Measurements from ENCODE around the gene NAGS. TPM values are rescaled to one million over a fixed set of nuclear protein-coding genes. Genes with fewer than 3 reads are reported as not detected.
A peak's percentile ranks its signal among the peaks of the same experiment; 100 is the strongest.
"Not testable (repeated sequence)": the region's sequence is repeated elsewhere in the genome, so short reads cannot be mapped to it uniquely, and the experiment has no call there.

NAGS gene
- total and polyA plus RNA-seq, 3 experiments from 2014 or later, result 0.60 to 1.0 (median 0.74) TPM

GRCh38 chr17:44044071-44044470 lies 39.6 kb downstream of the NAGS start:
- no peak for DNase-seq
- peaks cover 11 to 32% (median 27%) of the 10 kb centered on the region in 3 donors for H3K4me1 Mint-ChIP-seq
- Histone ChIP-seq H3K27me3 (ENCODE audit: insufficient read depth, low read length, poor library complexity, severe bottlenecking) (no peaks in the 10 kb centered on the region), H3K9me3 (ENCODE audit: low read length) (no peaks in the 10 kb centered on the region), H3K4me3 (ENCODE audit: low read length) (no peak overlapping the region), H3K27ac (ENCODE audit: low read depth, low read length) (no peak overlapping the region), H3K36me3 (ENCODE audit: insufficient read depth, low read length) (no peaks in the 10 kb centered on the region), H3K4me1 (ENCODE audit: insufficient read depth, low read length) (no peaks in the 10 kb centered on the region)
- no peaks in the 10 kb centered on the region for H3K27me3 Mint-ChIP-seq
- H3K27ac Mint-ChIP-seq, result no peak overlapping the region
- POLR2A ChIA-PET, result no interaction called here
- peaks cover 3 to 42% (median 7%) of the 10 kb centered on the region in 3 donors for H3K36me3 Mint-ChIP-seq
- H3K9me3 Mint-ChIP-seq, result no peaks in the 10 kb centered on the region
- no peak overlapping the region for H3K4me3 Mint-ChIP-seq
- CTCF ChIA-PET, result interaction anchor here (1.1 to 1.5 kb wide), 3 partner anchors 16 to 100 kb away, joined by 3 to 16 read pairs (median 3); no protein-coding TSS in a partner anchor

- H3K4me1 ChIP-seq (ENCODE audit: insufficient read depth, low read length), result no peaks in the 10 kb centered on the region
- no peaks in the 10 kb centered on the region for H3K9me3 ChIP-seq (ENCODE audit: low read length)
- no peaks in the 10 kb centered on the region for H3K9me3 Mint-ChIP-seq
- H3K27ac Mint-ChIP-seq, result peak overlapping the region in 1 of 8 donors; percentile 14
- peaks cover 7% of the 10 kb centered on the region for H3K36me3 ChIP-seq (ENCODE audit: insufficient read depth, low read length)
- H3K4me1 Mint-ChIP-seq, result peaks cover 11 to 28% (median 22%) of the 10 kb centered on the region in 3 donors
- no peak overlapping the region for H3K27ac ChIP-seq (ENCODE audit: low read depth, low read length)
- DNase-seq, result no peak
- H3K27me3 Mint-ChIP-seq, result no peaks in the 10 kb centered on the region
- peaks cover 0 to 46% (median 4%) of the 10 kb centered on the region in 3 donors for H3K36me3 Mint-ChIP-seq
- no peak overlapping the region for H3K4me3 ChIP-seq (ENCODE audit: low read length)
- CTCF ChIA-PET, result no interaction called here
- no peak overlapping the region for H3K4me3 Mint-ChIP-seq
- no peaks in the 10 kb centered on the region for H3K27me3 ChIP-seq (ENCODE audit: insufficient read depth, low read length, poor library complexity, severe bottlenecking)
- POLR2A ChIA-PET, result interaction anchor here (0.7 kb wide), 1 partner anchor 170 kb away, joined by 4 read pairs; no protein-coding TSS in a partner anchor
Observed at GRCh38 chr17:44045486-44045885, 41.1 kb downstream of the NAGS start.

- POLR2A ChIA-PET, result interaction anchor here (0.6 kb wide), 1 partner anchor 43 kb away, joined by 3 read pairs; no protein-coding TSS in a partner anchor
- H3K27me3 ChIP-seq (ENCODE audit: insufficient read depth, low read length, poor library complexity, severe bottlenecking); DNase-seq; H3K36me3 ChIP-seq (ENCODE audit: insufficient read depth, low read length); H3K9me3 ChIP-seq (ENCODE audit: low read length); H3K27me3 Mint-ChIP-seq; H3K9me3 Mint-ChIP-seq; H3K4me1 ChIP-seq (ENCODE audit: insufficient read depth, low read length); H3K27ac ChIP-seq (ENCODE audit: low read depth, low read length); H3K4me3 Mint-ChIP-seq; CTCF ChIA-PET; H3K4me3 ChIP-seq (ENCODE audit: low read length): not testable (repeated sequence)
- peaks cover 5 to 20% (median 12%) of the 10 kb centered on the region in 3 donors for H3K4me1 Mint-ChIP-seq
- peaks cover 0 to 51% (median 3%) of the 10 kb centered on the region in 3 donors for H3K36me3 Mint-ChIP-seq
- peak overlapping the region in 1 of 8 donors; percentile 63 for H3K27ac Mint-ChIP-seq
Observed at GRCh38 chr17:44046893-44047292, 42.5 kb downstream of the NAGS start.

- no peaks in the 10 kb centered on the region for H3K27me3 ChIP-seq (ENCODE audit: insufficient read depth, low read length, poor library complexity, severe bottlenecking)
- H3K9me3 ChIP-seq (ENCODE audit: low read length), result no peaks in the 10 kb centered on the region
- no peaks in the 10 kb centered on the region for H3K4me1 ChIP-seq (ENCODE audit: insufficient read depth, low read length)
- no peaks in the 10 kb centered on the region for H3K9me3 Mint-ChIP-seq
- H3K36me3 Mint-ChIP-seq, result peaks cover 0 to 65% (median 6%) of the 10 kb centered on the region in 3 donors
- H3K27ac ChIP-seq (ENCODE audit: low read depth, low read length), result no peak overlapping the region
- ChIA-PET CTCF (no interaction called here), POLR2A (no interaction called here)
- H3K27ac Mint-ChIP-seq, result peak overlapping the region in 1 of 8 donors; percentile 68
- H3K4me3 Mint-ChIP-seq, result no peak overlapping the region
- H3K36me3 ChIP-seq (ENCODE audit: insufficient read depth, low read length), result peaks cover 7% of the 10 kb centered on the region
- no peaks in the 10 kb centered on the region for H3K27me3 Mint-ChIP-seq
- H3K4me3 ChIP-seq (ENCODE audit: low read length), result no peak overlapping the region
- no peak for DNase-seq
- H3K4me1 Mint-ChIP-seq, result peaks cover 18 to 28% (median 21%) of the 10 kb centered on the region in 3 donors
Observed at GRCh38 chr17:44049294-44050060, 45.1 kb downstream of the NAGS start.

GRCh38 chr17:44053125-44053872 lies 48.9 kb downstream of the NAGS start:
- Histone ChIP-seq H3K4me1 (ENCODE audit: insufficient read depth, low read length) (no peaks in the 10 kb centered on the region), H3K9me3 (ENCODE audit: low read length) (no peaks in the 10 kb centered on the region), H3K36me3 (ENCODE audit: insufficient read depth, low read length) (peaks cover 7% of the 10 kb centered on the region), H3K27ac (ENCODE audit: low read depth, low read length) (no peak overlapping the region), H3K4me3 (ENCODE audit: low read length) (no peak overlapping the region), H3K27me3 (ENCODE audit: insufficient read depth, low read length, poor library complexity, severe bottlenecking) (no peaks in the 10 kb centered on the region)
- Mint-ChIP-seq H3K27ac (peak overlapping the region in 3 of 8 donors; percentile 37 to 68 (median 47)), H3K4me1 (peaks cover 17 to 25% (median 23%) of the 10 kb centered on the region in 3 donors), H3K27me3 (no peaks in the 10 kb centered on the region), H3K36me3 (peaks cover 0 to 67% (median 8%) of the 10 kb centered on the region in 3 donors), H3K4me3 (no peak overlapping the region), H3K9me3 (no peaks in the 10 kb centered on the region)
- CTCF ChIA-PET, result interaction anchor here (0.5 to 2.4 kb wide), 2 partner anchors 11 to 74 kb away, joined by 3 to 10 read pairs; no protein-coding TSS in a partner anchor
- POLR2A ChIA-PET, result no interaction called here
- no peak for DNase-seq

Other genes starting within 250 kb of the NAGS start
- gene SOST, start 245.8 kb upstream of the NAGS start, total RNA-seq, result not detected
- not detected for gene SOST, start 245.8 kb upstream of the NAGS start, polyA plus RNA-seq
- gene DUSP3, start 225.6 kb upstream of the NAGS start, total RNA-seq, result 10 to 100 TPM; 14.0 to 14.4 TPM
- gene DUSP3, start 225.6 kb upstream of the NAGS start, polyA plus RNA-seq, result 7.7 TPM
- gene CFAP97D1, start 224.2 kb upstream of the NAGS start, total RNA-seq, result not detected
- gene CFAP97D1, start 224.2 kb upstream of the NAGS start, polyA plus RNA-seq, result not detected
- under 1 TPM in 1 of 2 experiments, not detected in 1; 0.15 TPM for gene MPP3, start 171.5 kb upstream of the NAGS start, total RNA-seq
- not detected for gene MPP3, start 171.5 kb upstream of the NAGS start, polyA plus RNA-seq
- not detected for gene CD300LG, start 157.4 kb upstream of the NAGS start, total RNA-seq
- not detected for gene CD300LG, start 157.4 kb upstream of the NAGS start, polyA plus RNA-seq
- 1 to 10 TPM in 1 of 2 experiments, under 1 TPM in 1; 0.90 to 1.1 TPM for gene MPP2, start 97.1 kb upstream of the NAGS start, total RNA-seq
- gene MPP2, start 97.1 kb upstream of the NAGS start, polyA plus RNA-seq, result 1.2 TPM
- not detected for gene PPY, start 62.1 kb upstream of the NAGS start, total RNA-seq
- not detected for gene PPY, start 62.1 kb upstream of the NAGS start, polyA plus RNA-seq
- not detected for gene PYY, start 50.7 kb upstream of the NAGS start, total RNA-seq
- not detected for gene PYY, start 50.7 kb upstream of the NAGS start, polyA plus RNA-seq
- gene TMEM101, start 10.3 kb downstream of the NAGS start, total RNA-seq, result 10 to 100 TPM; 32.5 to 36.0 TPM
- 28.8 TPM for gene TMEM101, start 10.3 kb downstream of the NAGS start, polyA plus RNA-seq
- 10 to 100 TPM; 79.9 to 81.9 TPM for gene LSM12, start 62.0 kb downstream of the NAGS start, total RNA-seq
- gene LSM12, start 62.0 kb downstream of the NAGS start, polyA plus RNA-seq, result 80.7 TPM
- 10 to 100 TPM; 37.1 to 38.3 TPM for gene G6PC3, start 66.1 kb downstream of the NAGS start, total RNA-seq
- gene G6PC3, start 66.1 kb downstream of the NAGS start, polyA plus RNA-seq, result 27.0 TPM
- gene HDAC5, start 119.0 kb downstream of the NAGS start, total RNA-seq, result 10 to 100 TPM; 22.7 to 24.2 TPM
- gene HDAC5, start 119.0 kb downstream of the NAGS start, polyA plus RNA-seq, result 38.1 TPM
- 10 to 100 TPM; 16.2 to 16.5 TPM for gene HROB, start 137.3 kb downstream of the NAGS start, total RNA-seq
- gene HROB, start 137.3 kb downstream of the NAGS start, polyA plus RNA-seq, result not detected
- gene ASB16, start 166.1 kb downstream of the NAGS start, total RNA-seq, result under 1 TPM in 1 of 2 experiments, not detected in 1; 0.11 TPM
- gene ASB16, start 166.1 kb downstream of the NAGS start, polyA plus RNA-seq, result 0.10 TPM
- 10 to 100 TPM; 20.8 to 22.5 TPM for gene TMUB2, start 182.3 kb downstream of the NAGS start, total RNA-seq
- gene TMUB2, start 182.3 kb downstream of the NAGS start, polyA plus RNA-seq, result 37.5 TPM
- gene ATXN7L3, start 195.3 kb downstream of the NAGS start, total RNA-seq, result 100 to 1,000 TPM in 1 of 2 experiments, 10 to 100 TPM in 1; 96.6 to 111 TPM
- 15.4 TPM for gene ATXN7L3, start 195.3 kb downstream of the NAGS start, polyA plus RNA-seq
- gene UBTF, start 215.1 kb downstream of the NAGS start, total RNA-seq, result 100 to 1,000 TPM; 186 to 199 TPM
- 78.0 TPM for gene UBTF, start 215.1 kb downstream of the NAGS start, polyA plus RNA-seq

Data from CD8-positive, alpha-beta memory T cell (primary cell).